Keratinocyte (primary cell): ENCODE measurements around the gene MAP2K2. TPM values are rescaled to one million over a fixed set of nuclear protein-coding genes. Genes with fewer than 3 reads are reported as not detected.

ENCODE experiments used
- DNase-seq: peaks from one replicate; pipeline ENCODE4 v3.0.0-alpha.2; 2011; ENCODE audit warnings: low read depth, missing footprints, low spot score
- FAIRE-seq: peaks from 2 replicates; lab custom pipeline; 2011; peaks lifted over from hg19 to GRCh38; lab: Jason Lieb, UNC
- H2AFZ ChIP-seq: 2 replicates; pipeline ENCODE4 v1.6.0; 2012; ENCODE audit warnings: low read length, control low read depth, inconsistent platforms; ENCODE audit not compliant: control insufficient read depth
- H3K27ac ChIP-seq: 2 replicates; pipeline ENCODE4 v1.5.1; 2011; ENCODE audit warnings: low read length; ENCODE audit not compliant: control insufficient read depth, insufficient read depth
- H3K27me3 ChIP-seq: 3 replicates; pipeline ENCODE4 v1.6.0; 2011; ENCODE audit warnings: low read length; ENCODE audit not compliant: control insufficient read depth, insufficient read depth; ENCODE audit errors: extremely low read depth
- H3K36me3 ChIP-seq, 2 experiments: 2 replicates in 1 of 2; 3 replicates in 1 of 2; pipeline ENCODE4 v1.5.1; 2011; ENCODE audit warnings: low read length in 2 of 2, mild to moderate bottlenecking in 1 of 2; ENCODE audit not compliant: control insufficient read depth in 2 of 2, insufficient read depth in 2 of 2; ENCODE audit errors: extremely low read depth in 1 of 2
- H3K4me1 ChIP-seq: 3 replicates; pipeline ENCODE4 v1.5.1; 2011; ENCODE audit warnings: low read length; ENCODE audit not compliant: control insufficient read depth, insufficient read depth; ENCODE audit errors: extremely low read depth
- H3K4me2 ChIP-seq: 3 replicates; pipeline ENCODE4 v1.6.0; 2011; ENCODE audit warnings: low read depth, low read length; ENCODE audit not compliant: control insufficient read depth, insufficient read depth; ENCODE audit errors: extremely low read depth
- H3K4me3 ChIP-seq, 3 experiments: fragments of 200-600 bp in 1 of 3; sonication (generic) in 1 of 3; 2 replicates in 2 of 3; 3 replicates in 1 of 3; pipeline ENCODE4 v1.5.1; 2011 to 2016; ENCODE audit warnings: low read length in 3 of 3, mild to moderate bottlenecking in 3 of 3, control low read depth in 2 of 3, inconsistent platforms in 1 of 3, low read depth in 1 of 3, mixed read lengths in 1 of 3, mixed run types in 1 of 3, moderate library complexity in 1 of 3; ENCODE audit not compliant: control insufficient read depth in 2 of 3, insufficient read depth in 2 of 3; ENCODE audit errors: extremely low read depth in 1 of 3
- H3K79me2 ChIP-seq: 2 replicates; pipeline ENCODE4 v1.6.0; 2012; ENCODE audit warnings: low read length; ENCODE audit not compliant: control insufficient read depth, insufficient read depth
- H3K9ac ChIP-seq: 3 replicates; pipeline ENCODE4 v1.6.0; 2011; ENCODE audit warnings: low read length; ENCODE audit not compliant: control insufficient read depth, insufficient read depth; ENCODE audit errors: extremely low read depth
- H3K9me1 ChIP-seq: 3 replicates; pipeline ENCODE4 v1.6.0; 2011; ENCODE audit warnings: low read length; ENCODE audit not compliant: control insufficient read depth, insufficient read depth; ENCODE audit errors: extremely low read depth
- H3K9me3 ChIP-seq: 2 replicates; pipeline ENCODE4 v1.5.1; 2012; ENCODE audit warnings: low read depth, low read length; ENCODE audit not compliant: control insufficient read depth
- H4K20me1 ChIP-seq: 3 replicates; pipeline ENCODE4 v1.6.0; 2011; ENCODE audit warnings: low read length; ENCODE audit not compliant: control insufficient read depth, insufficient read depth; ENCODE audit errors: extremely low read depth
- EZH2 ChIP-seq: IDR thresholded peaks from one replicate; pipeline ENCODE4 v1.6.1; 2012; ENCODE audit warnings: inconsistent platforms, mild to moderate bottlenecking, low read length, moderate library complexity
- dilution Hi-C: fragments of 300-500 bp; cut with MboI; formaldehyde crosslinking; loops from one replicate; pipeline ENCODE4 v1.7.0; 2020; ENCODE audit warnings: low sequenced_read_pairs; ENCODE audit not compliant: extremely low pct_ligation_motif_present
- polyA plus RNA-seq, 5 experiments: library from polyadenylated mRNA; depleted of rRNA in 3 of 5; stranded (reverse) in 3 of 5; stranded (forward) in 1 of 5; unstranded in 1 of 5; fragments of >200 nt; gene quantifications; 1 replicate in 1 of 5; 2 replicates in 3 of 5; 3 replicates in 1 of 5; pipeline versions ENCODE4 v1.2.1 to v1.2.3, GENCODE V29; 2011 to 2012; ENCODE audit warnings: missing spikeins in 2 of 5, low read depth in 1 of 5, low replicate concordance in 1 of 5
- TF ChIP-seq, protein P1 (sequence below), 3 experiments: IDR thresholded peaks in 1 of 3; conservative IDR thresholded peaks in 1 of 3; optimal IDR thresholded peaks in 1 of 3; 2 replicates in 2 of 3; 3 replicates in 1 of 3; pipeline versions ENCODE3 to v1.5.1; 2011; ENCODE audit warnings: low read length in 3 of 3, mild to moderate bottlenecking in 3 of 3, moderate library complexity in 2 of 3, control low read depth in 1 of 3, inconsistent platforms in 1 of 3; ENCODE audit not compliant: insufficient read depth in 2 of 3; ENCODE audit errors: extremely low read depth in 1 of 3

The MAP2K2 gene
- polyA plus RNA-seq, 1 donor (not counting 4 experiments of a cell fraction or from before 2014, with no cell fraction given) = 61.8 TPM

DNA sequence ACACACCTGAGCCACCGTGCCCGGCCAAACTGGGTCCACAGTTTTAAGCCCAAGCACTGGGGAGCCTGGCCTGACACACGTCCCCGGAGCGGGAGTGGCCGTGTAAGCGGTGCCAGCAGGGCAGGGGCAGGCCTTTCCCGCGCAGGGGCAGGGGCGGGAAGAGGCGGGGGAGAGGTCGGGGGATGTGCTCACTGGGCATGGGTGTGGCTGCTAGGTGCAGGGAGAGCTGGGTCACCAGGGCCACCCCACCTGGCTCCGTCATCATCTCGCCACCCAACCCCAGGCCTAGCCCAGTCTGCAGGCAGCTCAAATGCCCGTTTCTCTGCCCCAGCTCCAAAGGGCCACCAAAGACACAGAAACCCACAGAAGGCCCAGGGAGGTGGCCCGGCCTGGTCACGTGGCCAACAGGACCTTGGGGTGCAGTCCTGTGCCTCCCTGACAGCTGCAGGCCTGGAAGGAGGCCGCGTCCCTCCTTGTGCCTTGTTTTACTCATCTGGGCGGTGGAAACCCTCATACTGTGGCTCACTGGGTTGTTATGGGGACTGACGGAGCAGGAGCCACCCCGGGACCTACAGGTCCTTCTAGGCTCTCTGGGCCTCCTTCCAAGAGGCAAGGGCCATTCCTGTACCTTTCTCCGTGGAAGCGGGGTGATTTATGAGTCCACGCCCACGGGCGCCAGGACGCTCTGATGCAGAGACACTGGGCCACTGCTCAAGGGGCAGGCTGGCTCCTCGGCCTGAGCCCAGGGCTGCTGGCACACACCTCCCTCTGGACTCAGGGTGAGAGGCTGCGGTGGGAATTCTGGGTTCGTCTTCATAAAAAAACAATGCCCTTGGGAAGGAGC lies 27.7 kb downstream of the MAP2K2 start:
- Histone ChIP-seq H3K9ac (no peak overlapping the region), H2AFZ (no peak overlapping the region), H3K4me1 (no peaks in the 10 kb centered on the region), H3K79me2 (no peaks in the 10 kb centered on the region), H3K4me2 (no peak overlapping the region), H3K36me3 (peaks cover 16 to 30% of the 10 kb centered on the region in 2 experiments), H3K4me3 (no peak overlapping the region), H3K9me3 (no peaks in the 10 kb centered on the region), H3K27me3 (no peaks in the 10 kb centered on the region), H3K27ac (no peak overlapping the region), H3K9me1 (no peaks in the 10 kb centered on the region), H4K20me1 (no peaks in the 10 kb centered on the region)
- TF ChIP-seq EZH2 = no peak
- TF ChIP-seq, protein P1, sequence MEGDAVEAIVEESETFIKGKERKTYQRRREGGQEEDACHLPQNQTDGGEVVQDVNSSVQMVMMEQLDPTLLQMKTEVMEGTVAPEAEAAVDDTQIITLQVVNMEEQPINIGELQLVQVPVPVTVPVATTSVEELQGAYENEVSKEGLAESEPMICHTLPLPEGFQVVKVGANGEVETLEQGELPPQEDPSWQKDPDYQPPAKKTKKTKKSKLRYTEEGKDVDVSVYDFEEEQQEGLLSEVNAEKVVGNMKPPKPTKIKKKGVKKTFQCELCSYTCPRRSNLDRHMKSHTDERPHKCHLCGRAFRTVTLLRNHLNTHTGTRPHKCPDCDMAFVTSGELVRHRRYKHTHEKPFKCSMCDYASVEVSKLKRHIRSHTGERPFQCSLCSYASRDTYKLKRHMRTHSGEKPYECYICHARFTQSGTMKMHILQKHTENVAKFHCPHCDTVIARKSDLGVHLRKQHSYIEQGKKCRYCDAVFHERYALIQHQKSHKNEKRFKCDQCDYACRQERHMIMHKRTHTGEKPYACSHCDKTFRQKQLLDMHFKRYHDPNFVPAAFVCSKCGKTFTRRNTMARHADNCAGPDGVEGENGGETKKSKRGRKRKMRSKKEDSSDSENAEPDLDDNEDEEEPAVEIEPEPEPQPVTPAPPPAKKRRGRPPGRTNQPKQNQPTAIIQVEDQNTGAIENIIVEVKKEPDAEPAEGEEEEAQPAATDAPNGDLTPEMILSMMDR (optimal IDR thresholded peaks at IDR 0.05 in 1 of 3, IDR thresholded peaks at IDR 0.05 in 1 of 3, conservative IDR thresholded peaks at IDR 0.05 in 1 of 3; ENCODE audit: extremely low read depth in 1 of 3, insufficient read depth in 2 of 3, low read length in 3 of 3) = no peak
- dilution Hi-C loops = no loop called here
- FAIRE-seq (no peak), DNase-seq (no peak)

DNA sequence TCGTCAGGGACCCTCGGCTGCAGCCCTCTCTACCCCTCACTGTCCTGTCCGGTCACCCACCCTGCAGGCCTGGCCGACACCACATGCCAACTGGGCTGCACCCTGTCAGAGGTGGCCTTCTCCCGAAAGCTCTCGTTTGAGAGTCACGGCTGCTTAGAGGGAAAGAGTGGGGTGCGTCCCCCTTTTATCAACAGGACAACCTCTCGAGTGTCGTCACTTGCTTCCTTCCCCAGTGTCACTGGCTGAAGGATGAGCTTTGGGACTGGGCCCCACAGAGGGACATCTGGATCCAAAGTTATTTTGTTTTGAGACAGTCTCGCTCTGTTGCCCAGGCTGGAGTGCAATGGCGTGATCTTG lies 28.5 kb downstream of the MAP2K2 start:
- peaks cover 14 to 30% of the 10 kb centered on the region in 2 experiments for H3K36me3 ChIP-seq
- no peaks in the 10 kb centered on the region for H3K9me1 ChIP-seq
- no peak overlapping the region for H3K9ac ChIP-seq
- dilution Hi-C loops = no loop called here
- H3K27ac ChIP-seq = no peak overlapping the region
- FAIRE-seq (no peak), DNase-seq (no peak)
- H3K4me1 ChIP-seq = no peaks in the 10 kb centered on the region
- no peaks in the 10 kb centered on the region for H3K79me2 ChIP-seq
- TF ChIP-seq, protein P1 (optimal IDR thresholded peaks at IDR 0.05 in 1 of 3, IDR thresholded peaks at IDR 0.05 in 1 of 3, conservative IDR thresholded peaks at IDR 0.05 in 1 of 3; ENCODE audit: extremely low read depth in 1 of 3, insufficient read depth in 2 of 3, low read length in 3 of 3) = no peak
- TF ChIP-seq EZH2 = no peak
- H3K4me2 ChIP-seq = no peak overlapping the region
- no peaks in the 10 kb centered on the region for H4K20me1 ChIP-seq
- H2AFZ ChIP-seq = no peak overlapping the region
- no peak overlapping the region for H3K4me3 ChIP-seq
- H3K27me3 ChIP-seq = no peaks in the 10 kb centered on the region
- H3K9me3 ChIP-seq = no peaks in the 10 kb centered on the region
